CD4-positive, alpha-beta T cell treated with Interleukin-15 for 1 hour (primary cell): ENCODE measurements around the gene TMEM178B.

Source experiments
- DNase-seq: peaks from one replicate; pipeline ENCODE4 v3.0.0-alpha.2; 2020

TMEM178B gene

GRCh38 chr7:141225916-141226618 is 152.2 kb downstream of the TMEM178B start:
- DNase-seq = no peak

GRCh38 chr7:141227454-141227853 is 153.6 kb downstream of the TMEM178B start:
- no peak for DNase-seq

- no peak for DNase-seq
Observed at GRCh38 chr7:141228482-141228881, 154.6 kb downstream of the TMEM178B start.

DNA sequence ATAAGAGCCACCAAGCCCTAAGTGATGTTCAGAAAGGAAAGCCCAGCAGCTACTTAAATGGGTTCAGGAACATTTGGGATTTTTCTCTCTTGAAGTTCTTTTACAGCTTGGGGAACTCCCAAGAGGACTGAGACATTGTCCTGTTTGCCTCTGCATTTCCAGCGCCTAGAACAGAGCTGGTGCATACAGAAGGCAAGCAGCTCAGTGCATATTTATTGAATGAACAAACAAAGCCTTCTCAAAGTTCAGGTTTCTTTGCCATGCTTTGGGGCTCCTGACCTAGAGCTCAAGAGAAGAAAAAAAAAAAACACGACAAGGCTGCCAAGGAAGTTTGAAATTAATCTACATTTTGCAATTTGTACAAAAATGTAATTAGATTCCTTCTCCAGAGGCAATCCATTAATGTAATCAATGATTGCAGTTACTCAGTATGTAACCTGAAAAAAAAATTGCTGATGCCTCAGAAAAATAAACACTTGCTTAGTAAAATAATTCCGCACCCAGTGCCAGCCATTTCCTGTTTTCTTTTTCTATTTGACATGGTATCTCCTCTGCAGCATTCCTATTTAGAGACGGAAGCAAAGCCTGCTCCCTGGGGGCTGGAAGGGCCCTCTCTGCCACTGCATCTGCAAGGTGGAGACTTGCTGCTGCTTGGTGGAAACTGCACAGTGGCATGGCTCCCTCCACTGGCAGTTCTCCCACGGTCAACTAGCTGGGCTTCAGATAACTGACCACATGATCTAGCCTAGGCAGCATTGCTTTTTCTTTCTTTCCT is 157.3 kb downstream of the TMEM178B start:
- DNase-seq = no peak

- DNase-seq = no peak
Observed at GRCh38 chr7:141232286-141233051, 158.6 kb downstream of the TMEM178B start.

DNA sequence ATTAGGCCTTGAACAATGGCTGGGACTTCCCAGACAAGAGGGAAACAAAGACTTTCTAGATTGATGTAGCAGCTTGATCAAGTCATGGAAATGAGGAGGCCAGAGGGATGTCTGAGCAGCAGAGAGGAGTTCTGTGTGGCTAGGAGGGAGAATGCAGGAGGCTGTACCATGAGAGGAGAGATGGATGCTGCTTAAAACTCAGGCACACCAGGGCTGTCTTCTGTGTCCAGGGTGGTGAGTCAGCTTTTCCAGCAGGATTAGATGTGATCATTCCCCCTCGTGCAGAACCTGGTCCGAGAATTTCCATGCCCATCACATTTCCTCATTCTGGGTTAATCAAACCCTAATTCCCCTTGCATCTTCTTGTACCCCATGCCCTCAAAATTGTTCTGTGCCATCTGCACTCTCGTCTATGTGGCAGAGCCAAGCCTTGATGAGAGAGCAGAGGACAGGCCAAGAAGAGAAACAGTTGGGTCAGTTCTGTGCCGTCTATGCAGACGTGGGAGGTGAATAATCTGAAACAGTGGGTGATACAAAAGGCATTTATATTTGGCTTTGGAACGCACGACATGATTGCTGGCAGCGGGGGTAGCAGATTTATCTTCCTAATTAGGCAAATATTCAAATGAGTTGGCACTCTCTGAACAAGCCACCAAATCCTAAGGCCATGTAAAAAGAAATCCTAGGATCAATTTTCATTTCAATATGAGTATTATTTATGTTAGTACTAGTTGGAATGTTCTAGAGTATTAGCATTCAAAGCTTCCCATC is 160.7 kb downstream of the TMEM178B start:
- no peak for DNase-seq

GRCh38 chr7:141235656-141236055 is 161.8 kb downstream of the TMEM178B start:
- DNase-seq = no peak

DNA sequence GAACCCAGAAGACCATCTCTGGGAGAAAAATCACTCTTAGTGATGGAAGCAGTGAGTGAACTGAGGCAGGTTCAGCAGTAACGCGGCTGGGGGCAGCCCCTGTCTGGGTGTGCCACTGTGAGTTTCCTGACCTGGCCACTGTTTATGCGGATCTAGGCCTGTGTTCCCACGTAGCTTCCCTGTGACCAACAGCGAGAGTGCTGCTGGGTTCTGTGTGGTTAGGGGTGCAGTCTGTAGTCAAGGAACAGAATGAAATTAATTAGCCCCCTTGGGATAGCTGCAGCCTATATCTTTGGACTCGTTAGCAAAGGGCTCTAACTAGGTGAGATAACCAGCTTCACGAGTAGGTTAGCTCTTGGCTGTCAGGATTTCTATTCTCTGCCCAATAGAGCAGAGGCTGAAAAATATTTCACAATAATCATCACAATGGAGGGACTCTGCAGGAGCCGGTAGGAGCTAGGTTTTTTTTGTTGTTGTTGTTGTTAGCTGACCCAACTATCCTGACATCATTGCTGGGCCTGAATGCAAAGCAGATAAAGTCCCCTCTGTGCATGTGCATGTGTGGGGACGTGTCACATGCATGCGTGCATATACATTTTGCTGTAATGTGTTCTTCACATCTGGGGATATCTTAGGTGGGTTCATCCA is 164.9 kb downstream of the TMEM178B start:
- no peak for DNase-seq

GRCh38 chr7:141239661-141240060 is 165.8 kb downstream of the TMEM178B start:
- no peak for DNase-seq

- DNase-seq = no peak
Observed at GRCh38 chr7:141242568-141242967, 168.7 kb downstream of the TMEM178B start.

- no peak for DNase-seq
Observed at GRCh38 chr7:141243368-141243767, 169.5 kb downstream of the TMEM178B start.

GRCh38 chr7:141244435-141244834 is 170.6 kb downstream of the TMEM178B start:
- no peak for DNase-seq

GRCh38 chr7:141246426-141246825 is 172.6 kb downstream of the TMEM178B start:
- no peak for DNase-seq

DNA sequence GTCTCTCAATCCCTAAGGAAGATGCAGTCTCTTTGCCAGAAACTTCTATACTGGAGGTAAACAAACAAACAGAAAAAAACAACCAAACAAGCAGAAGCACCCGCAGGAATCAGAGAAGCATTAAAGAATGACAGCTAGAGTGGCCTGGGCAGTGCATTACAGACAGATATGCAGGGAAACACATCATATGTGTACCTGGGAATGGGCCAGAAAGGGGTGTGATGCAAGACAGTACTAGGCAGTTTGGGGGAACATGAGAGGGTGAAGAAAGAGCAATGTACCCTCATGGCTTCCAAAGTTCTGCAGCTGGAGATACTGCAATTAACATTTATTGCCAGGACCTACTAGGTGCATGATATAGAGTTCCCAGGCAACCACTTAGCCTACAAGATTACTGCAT is 177.3 kb downstream of the TMEM178B start:
- DNase-seq = no peak

- DNase-seq = no peak
Observed at GRCh38 chr7:141251957-141252356, 178.1 kb downstream of the TMEM178B start.

GRCh38 chr7:141257597-141257996 is 183.7 kb downstream of the TMEM178B start:
- no peak for DNase-seq

GRCh38 chr7:141258559-141258958 is 184.7 kb downstream of the TMEM178B start:
- no peak for DNase-seq

DNA sequence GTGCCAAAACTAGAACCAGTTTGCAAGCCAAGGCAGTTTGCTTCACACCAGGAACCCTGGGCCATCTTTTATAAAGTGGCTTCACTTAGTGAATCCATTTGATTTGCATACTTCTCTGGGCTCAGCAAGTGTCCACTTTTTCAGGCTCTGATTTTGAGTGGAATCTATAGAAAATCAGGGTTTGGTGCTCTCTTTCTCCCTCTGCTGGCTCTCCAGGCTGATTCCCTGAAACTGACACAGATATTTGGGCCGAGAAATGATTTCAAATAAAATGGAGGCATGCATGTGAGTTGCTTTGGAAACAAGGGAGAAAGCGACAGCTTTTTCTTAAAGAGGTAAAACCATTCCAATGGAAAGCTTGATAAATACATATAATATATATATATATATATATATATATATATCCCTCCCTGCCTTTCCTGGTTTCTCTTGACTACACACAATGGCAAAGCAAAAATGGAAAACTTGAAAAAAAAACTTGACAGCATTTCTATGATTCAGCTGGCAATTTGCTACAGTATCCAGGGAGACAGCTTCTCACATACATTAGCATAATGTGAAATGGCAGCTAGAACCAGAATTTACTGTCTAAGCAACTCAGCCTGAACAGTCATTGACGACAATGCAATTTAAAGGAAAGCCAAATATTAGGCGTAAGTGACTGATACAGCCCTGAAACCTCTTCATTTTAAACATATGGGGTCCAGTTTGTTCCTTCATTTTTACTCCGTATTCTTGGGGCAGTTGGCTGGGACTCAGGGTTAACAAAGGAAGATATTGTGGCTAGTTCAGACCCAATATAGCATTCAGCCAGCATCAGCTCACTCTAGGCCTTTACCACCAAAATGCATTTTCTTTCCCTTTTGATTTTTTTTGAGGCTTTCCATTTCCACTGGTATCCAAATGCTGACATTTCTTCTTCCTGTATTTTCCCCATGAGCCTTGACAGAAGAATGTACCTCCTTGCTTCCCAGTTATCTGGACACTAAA is 188.5 kb downstream of the TMEM178B start:
- DNase-seq = no peak

DNA sequence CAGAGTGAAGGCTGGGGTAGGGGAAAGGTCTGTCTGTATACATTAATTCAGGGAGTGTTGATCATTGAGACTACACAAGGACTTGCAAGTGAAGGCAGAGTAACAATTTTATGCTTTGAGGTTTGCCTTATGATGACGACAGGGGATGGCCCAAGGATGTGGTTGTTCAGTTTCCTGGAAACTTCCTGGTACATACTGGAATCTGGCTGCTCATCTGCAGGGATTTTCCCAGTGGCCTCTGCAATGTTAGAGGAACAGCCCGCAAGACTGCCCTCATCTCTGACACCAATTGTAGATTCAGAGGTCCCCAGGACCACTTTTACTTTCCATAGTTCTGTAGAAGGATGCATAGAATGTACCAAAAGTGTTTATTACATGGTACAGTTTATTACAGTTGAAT is 189.6 kb downstream of the TMEM178B start:
- no peak for DNase-seq

GRCh38 chr7:141263983-141264382 is 190.1 kb downstream of the TMEM178B start:
- DNase-seq = no peak

DNA sequence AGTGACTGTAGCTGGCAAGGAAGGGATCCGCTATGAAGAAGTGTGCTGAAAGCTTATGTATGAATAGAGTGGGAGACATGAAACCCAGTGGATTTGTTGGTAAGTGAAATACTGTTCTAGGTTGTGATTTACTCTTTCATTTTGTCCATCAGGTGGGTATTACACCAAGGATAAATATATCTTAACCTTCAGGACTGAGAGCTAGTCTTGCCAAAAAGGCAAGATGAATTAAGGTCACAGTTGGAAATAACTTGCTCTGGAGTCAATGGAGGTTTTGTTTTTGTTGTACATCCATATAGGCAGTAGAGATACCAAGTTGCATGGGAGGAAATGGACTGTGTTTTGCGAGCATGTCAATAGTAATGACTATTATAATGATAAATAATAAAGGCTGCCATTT is 190.6 kb downstream of the TMEM178B start:
- DNase-seq = no peak
